HUES6 (cell line): ENCODE results near the gene TIAL1.

Experiments used
- H3K27ac ChIP-seq: 2 replicates; pipeline ENCODE4 v1.7.0; 2013; ENCODE audit warnings: low read depth, mild to moderate bottlenecking, low read length, inconsistent platforms
- H3K27me3 ChIP-seq: 2 replicates; pipeline ENCODE4 v1.6.1; 2013; ENCODE audit warnings: low read length; ENCODE audit not compliant: control insufficient read depth, insufficient read depth
- H3K36me3 ChIP-seq: 2 replicates; pipeline ENCODE4 v1.6.1; 2013; ENCODE audit warnings: low read length; ENCODE audit not compliant: control insufficient read depth, insufficient read depth
- H3K4me1 ChIP-seq: 2 replicates; pipeline ENCODE4 v1.6.1; 2013; ENCODE audit warnings: low read length; ENCODE audit not compliant: control insufficient read depth, insufficient read depth
- H3K4me3 ChIP-seq: 2 replicates; pipeline ENCODE4 v1.5.1; 2013; ENCODE audit warnings: low read depth, low read length
- H3K9ac ChIP-seq: one replicate; pipeline ENCODE4 v1.6.1; 2013; ENCODE audit warnings: mild to moderate bottlenecking, low read length
- H3K9me3 ChIP-seq: 2 replicates; pipeline ENCODE4 v1.6.1; 2013; ENCODE audit warnings: low read depth, low read length; ENCODE audit not compliant: control insufficient read depth, insufficient read depth

The TIAL1 gene

GRCh38 chr10:119526621-119527592 lies 69.9 kb downstream of the TIAL1 start:
- peaks cover 3% of the 10 kb centered on the region; the same call in 1 of the 2 replicates for H3K4me1 ChIP-seq
- no peak overlapping the region for H3K4me3 ChIP-seq
- H3K9me3 ChIP-seq: no peaks in the 10 kb centered on the region
- H3K36me3 ChIP-seq: no peaks in the 10 kb centered on the region
- H3K9ac ChIP-seq: no peak overlapping the region
- H3K27ac ChIP-seq: no peak overlapping the region
- no peaks in the 10 kb centered on the region for H3K27me3 ChIP-seq

- H3K4me1 ChIP-seq: peaks cover 4% of the 10 kb centered on the region; the same call in 1 of the 2 replicates
- H3K27ac ChIP-seq: no peak overlapping the region
These were observed 70.6 kb downstream of the TIAL1 start for GRCh38 chr10:119526149-119526548.

GRCh38 chr10:119525116-119525515 lies 71.6 kb downstream of the TIAL1 start:
- no peak overlapping the region for H3K4me3 ChIP-seq
- H3K9me3 ChIP-seq: no peaks in the 10 kb centered on the region
- no peak overlapping the region for H3K9ac ChIP-seq
- peaks cover 4% of the 10 kb centered on the region for H3K4me1 ChIP-seq
- H3K27me3 ChIP-seq: no peaks in the 10 kb centered on the region
- H3K36me3 ChIP-seq: no peaks in the 10 kb centered on the region
- no peak overlapping the region for H3K27ac ChIP-seq

More at GRCh38 chr10:119526149-119526548, 70.6 kb downstream of the TIAL1 start:
- Histone ChIP-seq H3K36me3 (no peaks in the 10 kb centered on the region), H3K27me3 (no peaks in the 10 kb centered on the region), H3K9ac (no peak overlapping the region), H3K4me3 (no peak overlapping the region), H3K9me3 (no peaks in the 10 kb centered on the region)

GRCh38 chr10:119524720-119525070 lies 72.1 kb downstream of the TIAL1 start:
- Histone ChIP-seq H3K9me3 (no peaks in the 10 kb centered on the region), H3K36me3 (no peaks in the 10 kb centered on the region), H3K4me3 (no peak overlapping the region), H3K4me1 (peaks cover 9% of the 10 kb centered on the region), H3K27me3 (no peaks in the 10 kb centered on the region), H3K27ac (no peak overlapping the region), H3K9ac (no peak overlapping the region)

- Histone ChIP-seq H3K27ac (no peak overlapping the region), H3K36me3 (no peaks in the 10 kb centered on the region), H3K4me3 (no peak overlapping the region), H3K9ac (no peak overlapping the region), H3K4me1 (peaks cover 9% of the 10 kb centered on the region), H3K9me3 (no peaks in the 10 kb centered on the region), H3K27me3 (no peaks in the 10 kb centered on the region)
These were observed 72.7 kb downstream of the TIAL1 start for GRCh38 chr10:119523895-119524719.
